WERI-Rb-1 (cell line): Measurements from ENCODE around the gene CELF2.

Experiments
- DNase-seq: peaks from one replicate; pipeline ENCODE4 v3.0.0-alpha.2; 2020
- H3K27ac ChIP-seq: fragments of 250-450 bp; sonication (Bioruptor Pico); 2 replicates; pipeline ENCODE4 v1.5.1; 2020; ENCODE audit warnings: mild to moderate bottlenecking, moderate library complexity
- H3K27me3 ChIP-seq: fragments of 250-450 bp; sonication (Bioruptor Pico); 2 replicates; pipeline ENCODE4 v1.5.1; 2021; ENCODE audit warnings: mild to moderate bottlenecking, low read depth, moderate library complexity; ENCODE audit not compliant: insufficient read depth, severe bottlenecking
- H3K36me3 ChIP-seq: fragments of 250-450 bp; sonication (Bioruptor Pico); 2 replicates; pipeline ENCODE4 v1.5.1; 2020; ENCODE audit warnings: mild to moderate bottlenecking, moderate library complexity
- H3K4me3 ChIP-seq: 2 replicates; pipeline ENCODE4 v1.5.1; 2011; ENCODE audit warnings: low read depth, mild to moderate bottlenecking, control low read depth, low read length
- H3K9me3 ChIP-seq: fragments of 250-450 bp; sonication (Bioruptor Pico); 2 replicates; pipeline ENCODE4 v1.5.1; 2021; ENCODE audit warnings: mild to moderate bottlenecking, moderate library complexity; ENCODE audit not compliant: severe bottlenecking
- TF ChIP-seq, protein P1 (sequence below): IDR thresholded peaks from 2 replicates; pipeline ENCODE4 v1.5.1; 2011; ENCODE audit warnings: low read depth, mild to moderate bottlenecking, control low read depth, inconsistent platforms, low read length

The CELF2 gene

DNA sequence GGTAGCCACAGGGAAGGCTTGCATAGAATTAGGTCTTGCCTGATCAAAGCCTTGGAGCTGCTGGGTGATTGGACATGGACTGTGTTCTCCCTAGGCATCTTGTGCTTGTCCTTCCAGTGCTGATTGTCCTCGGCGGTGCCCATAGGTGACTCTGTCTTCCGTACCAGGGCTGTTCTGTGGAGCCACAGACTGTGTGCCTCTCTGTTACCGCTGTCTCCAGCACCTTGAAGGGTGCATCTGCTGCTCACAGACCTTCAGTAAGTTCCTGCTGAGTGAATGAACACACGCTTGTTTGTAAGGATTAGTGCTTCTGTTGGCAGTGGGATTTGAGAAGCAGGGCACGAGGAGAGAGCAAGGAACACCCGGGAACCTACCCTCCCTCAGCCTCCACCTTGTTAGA, 116.7 kb downstream of the CELF2 start:
- TF ChIP-seq, protein P1, sequence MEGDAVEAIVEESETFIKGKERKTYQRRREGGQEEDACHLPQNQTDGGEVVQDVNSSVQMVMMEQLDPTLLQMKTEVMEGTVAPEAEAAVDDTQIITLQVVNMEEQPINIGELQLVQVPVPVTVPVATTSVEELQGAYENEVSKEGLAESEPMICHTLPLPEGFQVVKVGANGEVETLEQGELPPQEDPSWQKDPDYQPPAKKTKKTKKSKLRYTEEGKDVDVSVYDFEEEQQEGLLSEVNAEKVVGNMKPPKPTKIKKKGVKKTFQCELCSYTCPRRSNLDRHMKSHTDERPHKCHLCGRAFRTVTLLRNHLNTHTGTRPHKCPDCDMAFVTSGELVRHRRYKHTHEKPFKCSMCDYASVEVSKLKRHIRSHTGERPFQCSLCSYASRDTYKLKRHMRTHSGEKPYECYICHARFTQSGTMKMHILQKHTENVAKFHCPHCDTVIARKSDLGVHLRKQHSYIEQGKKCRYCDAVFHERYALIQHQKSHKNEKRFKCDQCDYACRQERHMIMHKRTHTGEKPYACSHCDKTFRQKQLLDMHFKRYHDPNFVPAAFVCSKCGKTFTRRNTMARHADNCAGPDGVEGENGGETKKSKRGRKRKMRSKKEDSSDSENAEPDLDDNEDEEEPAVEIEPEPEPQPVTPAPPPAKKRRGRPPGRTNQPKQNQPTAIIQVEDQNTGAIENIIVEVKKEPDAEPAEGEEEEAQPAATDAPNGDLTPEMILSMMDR: no peak
- DNase-seq: peak; percentile 4
- no peaks in the 10 kb centered on the region for H3K27me3 ChIP-seq

DNA sequence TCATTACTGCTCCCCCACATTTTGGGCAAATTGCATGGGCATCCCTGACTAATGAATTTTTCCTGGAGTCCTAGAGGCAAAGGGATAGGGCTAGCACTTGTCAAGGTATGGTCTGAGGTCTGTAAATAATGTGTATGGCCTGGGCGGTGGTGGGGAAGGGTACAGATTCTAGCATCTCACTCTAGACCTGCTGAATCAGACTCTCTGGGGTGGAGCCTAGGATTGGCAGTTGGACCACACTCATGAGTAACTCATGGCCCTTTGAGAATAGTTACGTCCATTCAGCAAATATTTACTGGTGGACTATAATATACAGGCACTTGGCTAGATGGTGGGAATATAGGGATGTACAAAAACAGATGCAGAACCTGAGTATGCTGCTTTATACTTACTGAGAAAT, 118.0 kb downstream of the CELF2 start:
- no peaks in the 10 kb centered on the region for H3K9me3 ChIP-seq
- no peaks in the 10 kb centered on the region for H3K27me3 ChIP-seq
- no peaks in the 10 kb centered on the region for H3K36me3 ChIP-seq
- TF ChIP-seq, protein P1: no peak
- no peak overlapping the region for H3K27ac ChIP-seq
- DNase-seq: no peak
- no peak overlapping the region for H3K4me3 ChIP-seq

More for the DNA sequence above, 116.7 kb downstream of the CELF2 start:
- Histone ChIP-seq H3K27ac (no peak overlapping the region), H3K4me3 (no peak overlapping the region), H3K36me3 (no peaks in the 10 kb centered on the region), H3K9me3 (no peaks in the 10 kb centered on the region)

DNA sequence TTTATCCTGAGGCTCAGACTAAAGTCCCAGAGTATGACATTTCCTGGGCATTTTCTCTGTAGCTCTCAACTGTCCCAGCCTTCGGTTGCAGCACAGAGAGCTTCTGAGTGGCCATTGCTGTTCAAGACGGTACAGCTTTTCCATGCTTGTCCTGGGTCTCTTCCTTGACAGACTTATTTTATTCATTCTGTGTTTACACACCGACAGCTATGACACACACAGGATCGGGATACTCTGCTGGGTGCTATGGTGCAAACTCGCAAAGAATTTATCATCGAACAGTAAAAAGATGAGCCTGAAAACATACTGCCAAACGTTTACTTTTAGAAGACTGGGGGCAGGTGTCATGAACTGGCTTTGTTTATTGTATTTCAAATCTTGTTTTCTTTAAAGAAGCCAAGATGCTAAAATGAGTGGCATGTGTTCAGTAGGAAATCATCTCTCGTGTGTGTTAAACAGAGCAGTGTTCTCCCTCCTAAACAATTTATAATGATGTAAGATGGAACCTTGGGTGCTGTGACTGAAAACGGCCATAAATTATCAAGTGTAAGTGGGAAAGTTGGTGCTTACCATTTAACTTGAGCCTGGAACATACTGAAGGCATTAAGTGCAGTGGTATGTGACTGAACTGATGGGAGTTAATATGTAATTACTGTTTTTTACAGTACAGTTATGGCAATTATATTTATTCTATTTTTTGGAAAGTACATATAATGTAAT, 120.8 kb downstream of the CELF2 start:
- no peak overlapping the region for H3K4me3 ChIP-seq

DNA sequence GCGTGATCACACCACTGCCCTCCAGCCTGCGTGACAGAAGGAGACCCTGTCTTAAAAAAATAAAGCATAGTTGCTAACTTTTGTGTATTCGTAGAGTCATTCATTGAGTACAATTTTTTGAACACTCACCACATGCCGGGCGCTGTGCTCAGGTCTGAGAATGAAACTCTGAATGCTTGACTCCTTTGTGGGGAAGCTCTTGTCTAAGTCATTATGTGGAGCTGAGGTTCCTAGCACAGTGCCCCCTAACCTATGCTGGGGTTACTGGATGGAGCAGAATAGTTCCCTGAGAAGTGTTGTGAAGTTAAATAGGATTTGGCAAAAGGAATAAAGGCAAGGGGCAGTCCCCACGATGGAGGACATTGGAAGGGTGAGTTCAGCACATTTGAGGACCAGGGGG, 123.3 kb downstream of the CELF2 start:
- H3K27ac ChIP-seq: no peak overlapping the region
- DNase-seq: no peak
- H3K4me3 ChIP-seq: no peak overlapping the region
- TF ChIP-seq, protein P1: no peak
- no peaks in the 10 kb centered on the region for H3K27me3 ChIP-seq
- H3K36me3 ChIP-seq: no peaks in the 10 kb centered on the region
- no peaks in the 10 kb centered on the region for H3K9me3 ChIP-seq

More for the DNA sequence above, 120.8 kb downstream of the CELF2 start:
- no peaks in the 10 kb centered on the region for H3K27me3 ChIP-seq
- TF ChIP-seq, protein P1: no peak
- no peak overlapping the region for H3K27ac ChIP-seq
- no peak for DNase-seq
- no peaks in the 10 kb centered on the region for H3K9me3 ChIP-seq
- H3K36me3 ChIP-seq: no peaks in the 10 kb centered on the region

DNA sequence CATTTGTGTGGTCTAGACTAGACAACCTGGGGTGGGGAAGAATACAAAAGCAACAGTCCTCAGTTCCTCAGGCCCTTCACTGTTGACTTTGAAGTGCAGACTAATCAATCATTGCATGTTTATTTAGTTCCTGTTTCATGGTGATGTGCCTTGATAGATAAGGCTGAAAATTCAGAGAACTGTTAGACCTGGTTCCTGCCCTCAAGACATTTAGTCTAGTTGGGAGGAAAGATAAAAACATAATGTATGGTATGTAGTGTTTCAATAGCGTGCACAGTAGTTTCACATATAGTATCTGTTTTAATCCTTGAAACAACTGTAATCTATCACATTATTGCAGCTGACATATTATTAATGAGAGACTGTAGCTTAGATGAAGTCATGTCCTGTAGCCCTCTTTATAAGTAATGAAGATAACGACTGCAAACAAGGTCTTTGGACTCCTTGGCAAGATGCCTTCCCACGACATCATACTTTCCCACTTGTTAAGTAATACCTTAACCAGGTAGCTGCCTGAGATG, 124.0 kb downstream of the CELF2 start:
- DNase-seq: no peak
- no peaks in the 10 kb centered on the region for H3K36me3 ChIP-seq
- no peaks in the 10 kb centered on the region for H3K9me3 ChIP-seq
- no peak overlapping the region for H3K27ac ChIP-seq
- TF ChIP-seq, protein P1: no peak
- no peaks in the 10 kb centered on the region for H3K27me3 ChIP-seq
- no peak overlapping the region for H3K4me3 ChIP-seq
